ENCODE data around the gene GDAP2. TPM values are rescaled to one million over a fixed set of nuclear protein-coding genes. Genes with fewer than 3 reads are reported as not detected.

GDAP2 gene
- total RNA-seq, 1 experiment from 2014 or later, result 18.8 TPM

GRCh38 chr1:117836069-117836468 is 93.4 kb downstream of the GDAP2 start:
- intact Hi-C loops (cut with micrococcal nuclease; ENCODE audit: unreplicated experiment), result no loop called here
- H3K9me3 Mint-ChIP-seq (ENCODE audit: low read depth, unreplicated experiment), result no peaks in the 10 kb centered on the region
- no peaks in the 10 kb centered on the region for H3K27me3 Mint-ChIP-seq (ENCODE audit: unreplicated experiment)
- H3K4me3 Mint-ChIP-seq (ENCODE audit: low read depth, unreplicated experiment), result no peak overlapping the region
- H3K36me3 Mint-ChIP-seq (ENCODE audit: insufficient read depth, unreplicated experiment), result no peaks in the 10 kb centered on the region
- TF ChIP-seq CTCF (IDR thresholded peaks at IDR 0.05; ENCODE audit: unreplicated experiment), result no peak
- no peak overlapping the region for H3K27ac Mint-ChIP-seq (ENCODE audit: unreplicated experiment)
- DNase-seq, result no peak
- no TSS peak for BruUV-seq (replicated peaks)
- no peaks in the 10 kb centered on the region for H3K4me1 Mint-ChIP-seq (ENCODE audit: low read depth, unreplicated experiment)
- CTCF ChIA-PET, result no interaction called here

GRCh38 chr1:117834416-117834815 is 95.0 kb downstream of the GDAP2 start:
- no peaks in the 10 kb centered on the region for H3K36me3 Mint-ChIP-seq (ENCODE audit: insufficient read depth, unreplicated experiment)
- no peak for DNase-seq
- no peak overlapping the region for H3K4me3 Mint-ChIP-seq (ENCODE audit: low read depth, unreplicated experiment)
- intact Hi-C loops (cut with micrococcal nuclease; ENCODE audit: unreplicated experiment), result no loop called here
- H3K27me3 Mint-ChIP-seq (ENCODE audit: unreplicated experiment), result no peaks in the 10 kb centered on the region
- TF ChIP-seq CTCF (IDR thresholded peaks at IDR 0.05; ENCODE audit: unreplicated experiment), result no peak
- CTCF ChIA-PET, result no interaction called here
- no TSS peak for BruUV-seq (replicated peaks)
- H3K27ac Mint-ChIP-seq (ENCODE audit: unreplicated experiment), result no peak overlapping the region
- H3K4me1 Mint-ChIP-seq (ENCODE audit: low read depth, unreplicated experiment), result no peaks in the 10 kb centered on the region
- H3K9me3 Mint-ChIP-seq (ENCODE audit: low read depth, unreplicated experiment), result peaks cover 4% of the 10 kb centered on the region

- no peak overlapping the region for H3K4me3 Mint-ChIP-seq (ENCODE audit: low read depth, unreplicated experiment)
- no TSS peak for BruUV-seq (replicated peaks)
- CTCF ChIA-PET, result no interaction called here
- no peak overlapping the region for H3K27ac Mint-ChIP-seq (ENCODE audit: unreplicated experiment)
- intact Hi-C loops (cut with micrococcal nuclease; ENCODE audit: unreplicated experiment), result no loop called here
- no peaks in the 10 kb centered on the region for H3K36me3 Mint-ChIP-seq (ENCODE audit: insufficient read depth, unreplicated experiment)
- TF ChIP-seq CTCF (IDR thresholded peaks at IDR 0.05; ENCODE audit: unreplicated experiment), result no peak
- H3K4me1 Mint-ChIP-seq (ENCODE audit: low read depth, unreplicated experiment), result no peaks in the 10 kb centered on the region
- peaks cover 4% of the 10 kb centered on the region for H3K9me3 Mint-ChIP-seq (ENCODE audit: low read depth, unreplicated experiment)
- no peak for DNase-seq
- no peaks in the 10 kb centered on the region for H3K27me3 Mint-ChIP-seq (ENCODE audit: unreplicated experiment)
These were observed 97.0 kb downstream of the GDAP2 start for GRCh38 chr1:117832453-117832852.

GRCh38 chr1:117830222-117830621 is 99.2 kb downstream of the GDAP2 start:
- Mint-ChIP-seq H3K4me3 (ENCODE audit: low read depth, unreplicated experiment) (no peak overlapping the region), H3K27me3 (ENCODE audit: unreplicated experiment) (no peaks in the 10 kb centered on the region), H3K9me3 (ENCODE audit: low read depth, unreplicated experiment) (peaks cover 4% of the 10 kb centered on the region), H3K36me3 (ENCODE audit: insufficient read depth, unreplicated experiment) (no peaks in the 10 kb centered on the region), H3K27ac (ENCODE audit: unreplicated experiment) (no peak overlapping the region), H3K4me1 (ENCODE audit: low read depth, unreplicated experiment) (no peaks in the 10 kb centered on the region)
- CTCF ChIA-PET, result no interaction called here
- no TSS peak for BruUV-seq (replicated peaks)
- TF ChIP-seq CTCF (IDR thresholded peaks at IDR 0.05; ENCODE audit: unreplicated experiment), result no peak
- no peak for DNase-seq
- intact Hi-C loops (cut with micrococcal nuclease; ENCODE audit: unreplicated experiment), result no loop called here

- H3K27ac Mint-ChIP-seq (ENCODE audit: unreplicated experiment), result no peak overlapping the region
- DNase-seq, result no peak
- H3K4me3 Mint-ChIP-seq (ENCODE audit: low read depth, unreplicated experiment), result no peak overlapping the region
- no TSS peak for BruUV-seq (replicated peaks)
- TF ChIP-seq CTCF (IDR thresholded peaks at IDR 0.05; ENCODE audit: unreplicated experiment), result no peak
- H3K36me3 Mint-ChIP-seq (ENCODE audit: insufficient read depth, unreplicated experiment), result no peaks in the 10 kb centered on the region
- H3K27me3 Mint-ChIP-seq (ENCODE audit: unreplicated experiment), result no peaks in the 10 kb centered on the region
- H3K4me1 Mint-ChIP-seq (ENCODE audit: low read depth, unreplicated experiment), result no peaks in the 10 kb centered on the region
- CTCF ChIA-PET, result no interaction called here
- intact Hi-C loops (cut with micrococcal nuclease; ENCODE audit: unreplicated experiment), result no loop called here
- H3K9me3 Mint-ChIP-seq (ENCODE audit: low read depth, unreplicated experiment), result peaks cover 4% of the 10 kb centered on the region
These were observed 101.2 kb downstream of the GDAP2 start for GRCh38 chr1:117828201-117828600.
